Measurements from ENCODE around the gene ZNRF3.
"Not testable (repeated sequence)": the region's sequence is repeated elsewhere in the genome, so short reads cannot be mapped to it uniquely, and the experiment has no call there.

The ZNRF3 gene

DNA sequence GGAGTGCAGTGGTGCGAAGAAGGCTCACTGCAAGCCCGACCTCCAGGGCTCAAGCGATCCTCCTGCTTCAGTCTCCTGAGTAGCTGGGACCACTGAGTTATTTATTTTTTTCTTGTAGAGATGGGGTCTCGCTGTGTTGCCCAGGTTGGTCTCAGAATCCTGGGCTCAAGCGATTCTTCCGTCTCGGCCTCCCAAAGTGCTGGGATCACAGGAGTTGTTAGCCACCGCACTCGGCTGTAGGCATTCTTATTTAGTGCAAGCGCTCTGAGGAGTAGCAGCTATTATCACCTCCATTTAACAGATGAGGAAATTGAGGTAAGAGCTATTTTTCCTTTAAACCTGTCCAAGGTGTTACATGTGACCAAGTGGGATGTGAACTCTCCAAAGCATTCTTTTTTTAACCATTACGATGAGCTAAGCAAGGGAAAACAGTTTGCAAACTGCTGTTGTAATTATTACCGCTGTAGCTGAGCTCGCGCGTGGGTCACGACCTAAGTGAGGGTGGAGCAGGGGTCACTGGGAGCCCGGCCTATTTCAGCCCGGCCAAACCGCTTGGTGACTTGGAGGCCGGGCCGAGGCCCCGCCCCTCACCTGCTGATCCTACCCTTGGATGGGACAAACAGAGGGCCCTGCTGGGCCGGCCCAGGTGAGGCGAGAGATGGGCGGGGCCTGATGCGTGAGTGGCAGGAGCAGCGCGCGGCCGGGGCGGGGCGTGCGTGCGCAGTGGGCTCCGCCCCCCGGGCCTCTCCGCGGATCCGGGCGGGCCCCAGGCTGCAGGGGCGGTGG is 189.0 kb downstream of the ZNRF3 start:
- DNase-seq: peak; percentile 88

DNA sequence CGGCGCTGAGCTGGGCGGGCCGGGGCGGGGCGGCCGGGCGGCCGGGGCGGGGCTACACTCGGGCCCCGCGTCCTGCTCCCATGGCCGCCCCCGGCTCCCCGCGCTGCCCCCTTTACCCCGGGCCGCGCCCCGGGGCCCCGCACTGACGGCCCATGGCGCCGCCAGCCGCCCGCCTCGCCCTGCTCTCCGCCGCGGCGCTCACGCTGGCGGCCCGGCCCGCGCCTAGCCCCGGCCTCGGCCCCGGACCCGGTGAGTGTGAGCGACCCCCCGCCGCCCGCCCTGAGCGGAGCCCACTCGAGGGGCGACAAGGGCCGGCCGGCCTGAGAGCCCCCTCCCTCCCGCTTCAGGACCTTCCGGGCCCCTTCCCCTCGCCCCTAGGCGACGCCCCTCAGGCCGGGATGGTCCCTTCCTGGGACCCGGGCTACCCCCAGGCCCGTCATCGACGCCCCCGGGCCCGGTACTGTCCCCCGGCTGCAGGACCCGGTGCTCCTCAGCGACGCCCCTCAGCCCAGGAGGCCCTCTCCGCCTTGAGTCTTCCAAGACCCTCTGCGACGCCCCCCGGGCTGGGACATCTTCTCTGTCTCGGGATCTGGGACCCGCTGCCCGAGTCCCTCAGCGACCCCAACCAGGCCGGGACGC is 189.7 kb downstream of the ZNRF3 start, which contains the start of gene KREMEN1:
TSS of gene KREMEN1 (plus strand) at position 57 of the 639 bp plus-strand sequence. CDS start at position 153, 96 bp downstream.
- DNase-seq: no peak

- DNase-seq: peak; percentile 32
Measured at GRCh38 chr22:29073618-29074275, 190.4 kb downstream of the ZNRF3 start.

DNA sequence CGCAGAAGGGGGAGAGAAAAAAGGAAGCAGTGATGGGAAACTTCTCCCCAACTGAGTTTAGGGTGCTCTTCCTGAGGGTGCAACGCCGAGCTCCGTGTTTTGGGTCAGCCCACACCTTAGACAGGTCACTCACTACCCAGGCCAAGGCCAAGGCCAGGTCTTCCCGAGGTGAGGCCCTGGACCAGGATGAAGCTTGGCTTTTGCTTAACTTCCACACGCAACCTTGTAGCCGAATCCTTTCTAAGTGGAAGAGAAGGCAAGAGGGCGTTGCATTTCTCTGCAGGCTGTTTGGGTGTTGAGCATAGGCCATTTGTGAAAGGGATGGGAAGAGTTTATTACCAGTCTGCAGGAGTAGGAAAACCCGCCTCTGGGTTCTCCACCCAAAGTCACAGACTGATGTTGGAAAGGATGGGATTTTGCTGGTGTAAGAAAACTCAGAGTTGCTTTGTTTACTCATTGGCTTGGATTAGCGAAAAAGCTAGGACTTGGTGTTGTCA is 191.0 kb downstream of the ZNRF3 start:
- DNase-seq: no peak

- no peak for DNase-seq
Measured at GRCh38 chr22:29078036-29078868, 194.9 kb downstream of the ZNRF3 start.

- DNase-seq: no peak
Measured at GRCh38 chr22:29078869-29079207, 195.5 kb downstream of the ZNRF3 start.

DNA sequence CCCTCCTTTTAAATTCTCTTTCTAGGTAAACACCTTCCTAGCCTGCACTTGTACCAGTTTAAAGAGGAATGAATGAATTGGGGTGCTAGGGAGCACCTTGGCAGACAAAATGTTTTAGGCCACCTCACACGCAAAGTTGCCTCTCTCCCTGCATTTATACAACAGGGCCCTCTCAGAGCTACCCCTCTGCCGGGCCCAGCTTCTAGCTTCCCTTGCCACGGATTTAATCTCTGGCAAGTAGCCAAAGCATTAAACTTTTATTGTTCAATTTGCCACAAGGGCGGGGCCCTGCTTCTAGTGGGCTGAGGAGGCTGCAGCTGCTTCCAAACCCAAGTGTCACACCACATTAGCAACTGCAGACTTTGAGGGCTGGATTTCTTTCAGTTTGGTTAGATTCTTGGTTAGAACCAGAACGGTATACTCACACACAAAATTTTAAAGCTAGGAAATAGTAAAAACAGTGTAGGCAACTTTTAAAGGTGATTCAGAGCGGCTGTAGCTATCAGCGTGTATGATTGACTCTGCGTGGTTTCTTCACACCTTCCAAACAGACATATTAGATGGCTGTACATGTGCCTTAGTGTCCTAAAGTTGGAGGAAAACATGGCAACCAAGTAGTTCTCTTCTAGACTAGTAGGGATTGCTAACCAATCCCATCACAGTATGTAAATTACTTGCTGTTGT is 196.0 kb downstream of the ZNRF3 start:
- DNase-seq: no peak

DNA sequence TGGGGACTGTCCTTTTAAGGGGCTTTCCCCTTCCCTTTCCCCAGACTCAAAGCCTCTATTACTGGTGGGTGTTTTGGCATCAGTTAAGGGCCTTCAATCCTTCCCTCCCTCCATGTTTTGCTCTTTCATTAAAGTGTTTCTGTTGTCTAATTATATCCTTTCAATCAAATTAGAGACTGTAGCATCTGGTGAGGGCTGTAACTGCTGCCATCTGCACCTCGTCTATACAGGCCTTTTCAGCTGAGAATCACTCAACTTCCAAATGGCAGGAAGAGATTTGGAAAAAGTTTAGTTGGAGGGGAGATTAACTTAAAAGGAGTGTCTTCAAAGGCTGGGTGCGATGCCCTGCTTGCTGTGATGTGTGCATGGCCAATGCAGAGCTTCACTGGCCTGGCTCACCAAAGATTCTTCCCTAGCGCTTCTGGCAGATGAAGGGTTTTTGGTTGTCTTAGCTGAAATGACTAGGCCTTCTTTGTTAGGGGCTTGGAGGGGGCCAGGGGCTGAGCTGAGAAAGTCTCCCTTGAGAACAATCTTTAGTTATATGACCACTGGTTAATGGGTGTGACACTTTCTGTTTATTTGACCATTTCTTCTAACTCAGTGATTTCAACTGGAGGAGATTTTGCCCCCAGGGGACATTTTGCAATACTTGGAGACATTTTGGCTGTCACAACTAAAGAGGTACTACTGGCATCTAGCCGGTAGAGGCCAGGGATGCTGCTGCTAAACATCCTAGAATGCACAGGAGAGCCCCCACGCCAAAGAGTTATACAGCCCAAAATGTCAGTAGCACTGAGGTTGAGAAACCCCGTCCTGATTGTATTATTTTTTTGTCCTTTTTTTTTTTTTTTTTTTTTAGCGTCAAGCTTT is 197.0 kb downstream of the ZNRF3 start:
- no peak for DNase-seq

DNA sequence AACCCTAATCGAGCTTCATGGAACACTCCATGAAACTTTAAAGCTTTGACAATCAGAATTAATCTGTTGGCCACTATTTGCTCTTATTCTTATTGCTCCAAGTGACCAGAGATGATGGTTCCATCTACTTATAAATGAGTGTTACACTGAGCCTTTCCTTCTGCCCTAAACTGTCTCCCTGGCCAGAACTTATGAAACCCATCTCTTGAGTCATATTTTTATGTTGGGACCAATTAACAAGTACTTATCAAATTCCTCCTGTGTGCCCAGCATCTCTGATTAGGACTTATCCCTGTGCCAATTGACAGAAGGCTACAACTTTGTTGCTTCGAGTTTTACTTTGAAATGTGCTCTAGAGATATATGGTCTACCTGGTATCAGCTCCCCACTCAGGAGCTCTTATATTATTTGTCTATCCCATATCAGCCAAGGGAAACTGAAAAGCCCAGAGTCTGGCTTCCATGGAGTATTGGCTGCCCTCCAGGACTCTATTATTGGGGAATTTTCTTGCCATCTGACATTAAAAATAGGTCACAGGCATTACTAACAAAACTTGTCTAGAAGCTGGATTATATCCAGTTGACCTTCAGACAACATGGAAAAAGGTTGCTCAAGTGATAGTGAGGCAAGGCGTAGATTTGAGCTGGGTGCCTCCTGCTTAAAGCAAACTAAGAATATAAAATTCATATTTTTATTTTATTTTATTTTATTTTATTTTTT is 198.3 kb downstream of the ZNRF3 start:
- DNase-seq: no peak

GRCh38 chr22:29082826-29083545 is 199.6 kb downstream of the ZNRF3 start:
- DNase-seq: no peak

GRCh38 chr22:29083576-29083932 is 200.2 kb downstream of the ZNRF3 start:
- DNase-seq: not testable (repeated sequence)

DNA sequence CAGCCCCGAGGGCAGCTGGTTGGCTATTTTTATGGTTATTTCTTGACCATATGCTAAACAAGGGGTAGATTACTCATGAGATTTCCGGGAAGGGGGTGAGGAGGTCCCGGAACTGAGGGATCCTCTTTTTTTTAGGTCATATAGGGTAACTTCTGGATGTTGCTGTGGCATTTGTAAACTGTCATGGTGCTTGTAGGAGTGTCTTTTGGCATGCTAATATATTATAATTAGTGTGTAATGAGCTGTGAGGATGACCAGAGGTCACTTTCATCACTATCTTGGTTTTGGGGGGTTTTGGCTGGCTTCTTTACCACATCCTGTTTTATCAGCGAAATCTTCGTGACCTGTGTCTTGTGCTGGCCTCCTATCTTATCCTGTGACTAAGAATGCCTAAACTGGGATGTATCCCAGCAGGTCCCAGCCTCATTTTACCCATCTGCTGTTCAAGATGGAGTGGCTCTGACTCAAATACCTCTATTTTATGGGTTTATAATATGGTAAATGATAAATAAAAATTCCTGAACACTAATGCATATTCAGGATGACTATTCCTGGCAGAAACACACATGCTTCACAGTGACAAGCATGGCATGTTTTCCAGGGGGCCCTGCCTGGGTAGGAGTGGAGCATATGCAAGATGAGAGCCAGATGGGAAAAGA is 200.7 kb downstream of the ZNRF3 start:
- no peak for DNase-seq

GRCh38 chr22:29087012-29087411 is 203.6 kb downstream of the ZNRF3 start:
- DNase-seq: no peak

- DNase-seq: no peak
Measured at GRCh38 chr22:29088809-29089208, 205.4 kb downstream of the ZNRF3 start.

DNA sequence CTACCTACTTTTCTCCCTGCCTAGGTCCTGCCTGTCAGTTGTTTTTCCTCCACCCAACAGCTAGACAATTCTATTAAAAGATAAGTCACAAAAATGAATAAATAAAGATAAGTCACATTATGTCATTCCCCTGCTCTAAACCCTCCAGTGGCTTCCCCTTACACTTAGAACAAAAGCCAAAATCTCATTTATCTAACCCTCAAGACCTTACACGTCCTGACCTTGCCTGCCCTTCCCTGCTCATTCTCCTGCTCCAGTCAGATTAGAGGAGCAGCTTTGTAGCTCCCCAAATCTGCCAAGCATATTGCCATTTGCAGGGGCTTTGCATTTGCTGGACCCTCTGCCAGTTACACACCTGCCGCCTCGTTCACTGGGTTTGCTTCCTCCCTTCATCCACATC is 206.1 kb downstream of the ZNRF3 start:
- no peak for DNase-seq

DNA sequence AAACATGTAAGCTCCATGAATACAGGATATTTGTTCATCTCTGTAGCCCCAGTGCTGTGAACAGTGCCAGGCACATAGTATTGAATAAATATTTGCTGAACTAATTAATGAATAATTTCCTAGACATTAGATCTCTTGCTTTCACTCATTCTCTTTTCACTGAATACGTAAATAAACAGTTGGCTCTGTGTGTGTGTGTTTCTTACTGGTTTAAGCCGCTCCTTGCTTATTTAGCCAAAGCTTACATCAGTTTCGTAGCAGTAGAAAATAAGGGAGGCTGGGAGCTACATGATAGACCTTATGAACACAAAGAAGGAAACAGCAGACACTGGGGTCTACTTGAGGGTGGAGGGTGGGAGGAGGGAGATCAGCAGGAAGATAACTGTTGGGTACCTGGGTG is 206.7 kb downstream of the ZNRF3 start:
- no peak for DNase-seq

- no peak for DNase-seq
Measured at GRCh38 chr22:29092243-29092642, 208.9 kb downstream of the ZNRF3 start.

DNA sequence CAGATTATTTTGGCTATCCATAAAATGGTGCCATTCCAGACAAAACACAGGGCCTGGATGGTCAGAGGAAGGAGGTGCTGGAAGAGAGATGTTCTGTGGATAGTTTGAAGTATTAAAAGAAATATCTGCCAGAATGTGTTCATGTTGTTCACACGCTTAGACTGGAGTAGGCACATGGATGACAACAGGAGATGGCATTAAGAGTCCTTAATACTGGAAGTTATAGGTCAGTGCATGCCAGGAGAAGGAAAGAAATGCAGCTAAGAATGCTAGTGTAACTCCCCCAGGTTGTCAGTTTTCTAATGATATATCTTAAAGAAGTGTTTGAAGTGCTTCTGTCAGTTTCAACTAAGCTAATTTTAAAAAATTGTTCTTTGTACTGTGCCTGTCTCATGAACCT is 209.7 kb downstream of the ZNRF3 start:
- no peak for DNase-seq

Data from stimulated activated CD8-positive, alpha-beta memory T cell treated with anti-CD3 and anti-CD28 coated beads, Interleukin-4, amount 100 ng/mL, for 48 hours (primary cell).